ENCODE measurements around the gene TM2D3. TPM values are rescaled to one million over a fixed set of nuclear protein-coding genes. Genes with fewer than 3 reads are reported as not detected.

TM2D3 gene
- total and polyA plus RNA-seq, 7 donors = 30.4 to 69.6 (median 42.4) TPM

- Histone ChIP-seq H3K36me3 (ENCODE audit: insufficient read depth in 1 of 2, low read depth in 1 of 2) (no peaks in the 10 kb centered on the region), H3K4me3 (no peak overlapping the region), H3K9me3 (no peaks in the 10 kb centered on the region), H3K27me3 (ENCODE audit: insufficient read depth in 3 of 3, low read length in 2 of 3) (no peaks in the 10 kb centered on the region), H3K27ac (no peak overlapping the region), H3K4me1 (peaks cover 50% of the 10 kb centered on the region)
- ATAC-seq (no peak), DNase-seq (no peak)
- 68 to 88% (median 85%) methylated on average over 6 of the region's 6 CpGs for WGBS, 3 donors
- intact Hi-C loops (cut with DNase I) = loop anchor here in 1 of 2 donors (5.0 kb wide), 2 partner anchors 117 to 172 kb away; no protein-coding TSS in a partner anchor
- TF ChIP-seq, protein P1, sequence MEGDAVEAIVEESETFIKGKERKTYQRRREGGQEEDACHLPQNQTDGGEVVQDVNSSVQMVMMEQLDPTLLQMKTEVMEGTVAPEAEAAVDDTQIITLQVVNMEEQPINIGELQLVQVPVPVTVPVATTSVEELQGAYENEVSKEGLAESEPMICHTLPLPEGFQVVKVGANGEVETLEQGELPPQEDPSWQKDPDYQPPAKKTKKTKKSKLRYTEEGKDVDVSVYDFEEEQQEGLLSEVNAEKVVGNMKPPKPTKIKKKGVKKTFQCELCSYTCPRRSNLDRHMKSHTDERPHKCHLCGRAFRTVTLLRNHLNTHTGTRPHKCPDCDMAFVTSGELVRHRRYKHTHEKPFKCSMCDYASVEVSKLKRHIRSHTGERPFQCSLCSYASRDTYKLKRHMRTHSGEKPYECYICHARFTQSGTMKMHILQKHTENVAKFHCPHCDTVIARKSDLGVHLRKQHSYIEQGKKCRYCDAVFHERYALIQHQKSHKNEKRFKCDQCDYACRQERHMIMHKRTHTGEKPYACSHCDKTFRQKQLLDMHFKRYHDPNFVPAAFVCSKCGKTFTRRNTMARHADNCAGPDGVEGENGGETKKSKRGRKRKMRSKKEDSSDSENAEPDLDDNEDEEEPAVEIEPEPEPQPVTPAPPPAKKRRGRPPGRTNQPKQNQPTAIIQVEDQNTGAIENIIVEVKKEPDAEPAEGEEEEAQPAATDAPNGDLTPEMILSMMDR (IDR thresholded peaks at IDR 0.05) = no peak
Measured at GRCh38 chr15:101619615-101619865, 32.6 kb downstream of the TM2D3 start.

DNA sequence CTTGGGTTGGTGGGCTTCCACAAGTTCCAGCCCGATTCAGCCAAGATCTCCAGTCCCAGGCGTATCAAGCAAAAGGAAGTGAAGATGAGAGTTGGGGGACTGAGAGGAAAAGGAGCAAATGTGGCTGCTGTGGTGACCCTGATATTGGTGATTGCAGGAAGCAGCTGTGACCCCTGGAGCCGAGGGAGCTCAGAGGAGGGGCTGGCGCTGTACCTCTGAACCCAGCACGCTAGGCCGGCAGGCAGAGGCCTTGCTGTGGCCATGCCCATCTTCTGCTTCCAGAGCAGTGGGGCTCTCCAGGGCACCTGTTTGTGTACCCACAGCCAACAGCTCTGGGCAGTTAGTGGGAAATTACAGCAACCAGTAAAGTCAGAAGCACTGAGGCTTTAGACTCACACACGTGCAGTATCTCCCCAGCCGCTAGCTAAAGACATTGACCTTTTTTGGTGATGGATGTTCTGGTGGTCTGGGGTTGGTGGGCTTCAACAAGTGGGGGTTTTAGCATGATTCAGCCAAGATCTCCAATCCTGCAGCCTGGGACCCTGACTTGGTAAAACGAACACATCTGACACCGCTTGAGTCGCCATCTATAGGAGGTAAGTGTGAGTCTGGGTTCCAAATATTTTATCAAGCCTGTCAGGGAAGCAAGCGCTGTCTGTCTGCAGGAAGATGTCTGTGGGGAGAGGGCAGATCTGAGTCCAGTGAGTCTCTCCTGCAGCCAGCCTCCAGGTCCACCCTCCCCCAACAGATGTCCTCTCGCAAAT is 33.1 kb downstream of the TM2D3 start:
- no peak overlapping the region for H3K4me3 ChIP-seq
- WGBS, 3 donors = 55 to 68% (median 61%) methylated on average over 13 of the region's 13 CpGs
- TF ChIP-seq, protein P1 (IDR thresholded peaks at IDR 0.05) = no peak
- intact Hi-C loops (cut with DNase I) = loop anchor here in 1 of 2 donors (5.0 kb wide), 2 partner anchors 117 to 172 kb away; no protein-coding TSS in a partner anchor
- peak overlapping the region; percentile 37 for H3K27ac ChIP-seq
- ATAC-seq (no peak), DNase-seq (no peak)
- no peaks in the 10 kb centered on the region for H3K27me3 ChIP-seq (ENCODE audit: insufficient read depth in 3 of 3, low read length in 2 of 3)
- H3K36me3 ChIP-seq (ENCODE audit: insufficient read depth in 1 of 2, low read depth in 1 of 2) = no peaks in the 10 kb centered on the region
- peaks cover 53% of the 10 kb centered on the region for H3K4me1 ChIP-seq
- H3K9me3 ChIP-seq = no peaks in the 10 kb centered on the region

DNA sequence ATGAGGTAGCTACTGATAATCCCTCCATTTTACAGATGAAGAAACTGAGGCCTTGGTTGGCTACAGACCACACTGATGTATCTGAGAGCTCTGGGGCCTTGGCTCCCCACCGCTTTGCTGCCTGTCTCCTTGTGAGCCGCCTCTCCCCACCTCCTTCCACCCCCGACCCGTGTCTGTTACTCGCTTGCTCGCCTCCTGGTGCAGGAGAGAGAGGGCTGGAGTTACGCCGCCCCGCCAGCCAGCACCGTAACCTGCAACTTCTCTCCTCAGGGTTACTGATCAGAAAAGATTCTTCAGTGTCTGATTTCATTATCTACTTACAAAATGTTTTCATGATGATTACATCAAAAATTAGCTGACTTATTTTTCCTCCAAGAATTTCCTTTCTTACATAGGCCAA is 34.1 kb downstream of the TM2D3 start:
- TF ChIP-seq, protein P1 (IDR thresholded peaks at IDR 0.05) = no peak
- no peak for DNase-seq
- Histone ChIP-seq H3K27me3 (ENCODE audit: insufficient read depth in 3 of 3, low read length in 2 of 3) (no peaks in the 10 kb centered on the region), H3K9me3 (no peaks in the 10 kb centered on the region), H3K4me1 (peaks cover 57% of the 10 kb centered on the region), H3K4me3 (no peak overlapping the region), H3K27ac (no peak overlapping the region), H3K36me3 (ENCODE audit: insufficient read depth in 1 of 2, low read depth in 1 of 2) (no peaks in the 10 kb centered on the region)
- no peak for ATAC-seq
- 75 to 95% (median 82%) methylated on average over 10 of the region's 10 CpGs for WGBS, 3 donors
- intact Hi-C loops (cut with DNase I) = loop anchor here in 1 of 2 donors (5.0 kb wide), 2 partner anchors 116 to 171 kb away; no protein-coding TSS in a partner anchor

DNA sequence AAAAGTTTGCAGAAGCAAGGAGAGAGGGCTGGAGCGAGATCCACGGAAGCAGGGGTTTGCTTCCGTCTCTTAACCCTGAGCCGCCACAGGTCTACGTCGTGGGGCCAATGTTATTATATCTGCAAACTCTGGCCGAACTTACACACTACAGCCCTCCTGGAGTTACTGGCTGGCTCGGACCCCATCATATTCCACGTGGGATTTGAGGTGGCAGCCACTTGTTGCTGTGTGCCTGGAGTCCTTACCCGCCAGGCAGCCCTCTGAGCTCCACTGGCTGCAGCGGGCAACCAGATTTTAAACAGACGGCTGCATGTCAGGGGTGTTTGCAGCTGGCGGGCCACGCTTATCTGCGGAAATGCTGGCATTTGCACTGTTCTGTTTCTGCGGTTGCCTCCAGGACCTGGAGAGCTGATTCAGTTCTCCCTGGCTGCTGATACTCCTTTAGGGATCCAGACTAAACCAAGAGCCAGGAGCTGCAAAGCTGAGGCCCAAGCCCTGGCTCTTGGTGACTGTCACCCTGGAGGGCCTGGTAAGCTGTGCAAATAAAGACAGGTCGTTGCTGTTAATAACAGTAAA is 34.7 kb downstream of the TM2D3 start:
- no peaks in the 10 kb centered on the region for H3K36me3 ChIP-seq (ENCODE audit: insufficient read depth in 1 of 2, low read depth in 1 of 2)
- H3K4me1 ChIP-seq = peaks cover 63% of the 10 kb centered on the region
- no peak for DNase-seq
- H3K27me3 ChIP-seq (ENCODE audit: insufficient read depth in 3 of 3, low read length in 2 of 3) = no peaks in the 10 kb centered on the region
- intact Hi-C loops (cut with DNase I) = loop anchor here in 1 of 2 donors (5.0 kb wide), 2 partner anchors 115 to 170 kb away; no protein-coding TSS in a partner anchor
- no peak overlapping the region for H3K27ac ChIP-seq
- no peak for ATAC-seq
- no peak overlapping the region for H3K4me3 ChIP-seq
- 58 to 73% (median 63%) methylated on average over 17 of the region's 17 CpGs for WGBS, 3 donors
- TF ChIP-seq, protein P1 (IDR thresholded peaks at IDR 0.05) = no peak
- H3K9me3 ChIP-seq = no peaks in the 10 kb centered on the region

Measured in psoas muscle (tissue), 8 donors.